ENCODE data around the gene SS18L1.

GRCh38 chr20:62141043-62141396, 2.5 kb upstream of the SS18L1 start:
- TF ChIP-seq CTCF (conservative IDR thresholded peaks at IDR 0.05; ENCODE audit: low read depth, low read length) (no peak), EZH2 (IDR thresholded peaks at IDR 0.05; ENCODE audit: borderline replicate concordance, low read depth, low read length, poor library complexity, severe bottlenecking) (no peak)

Measured in A673 (cell line).